Aorta (tissue), 5 donors: ENCODE results near the gene VAV2. TPM values are rescaled to one million over a fixed set of nuclear protein-coding genes. Genes with fewer than 3 reads are reported as not detected.

Experiments
- ATAC-seq: fragments of 200-7000 bp; cut with Tn5 transposase; one replicate; pipeline ENCODE4 v1.9.1; 2022; ENCODE audit warnings: moderate library complexity; ENCODE audit not compliant: low FRiP score
- DNase-seq, 2 donors: peaks; one replicate each; pipeline ENCODE4 v3.0.0-alpha.2; 2020
- H3K27ac ChIP-seq, 2 donors: one replicate each; pipeline ENCODE4 v1.5.1; 2013; ENCODE audit warnings: low read length in 2 of 2, mild to moderate bottlenecking in 2 of 2, moderate library complexity in 2 of 2, control low read depth in 1 of 2, inconsistent platforms in 1 of 2, low read depth in 1 of 2
- H3K27me3 ChIP-seq, 2 donors: one replicate each; pipeline ENCODE4 v1.6.1; 2013; ENCODE audit warnings: control low read depth in 1 of 2, low read length in 1 of 2, mild to moderate bottlenecking in 1 of 2, moderate library complexity in 1 of 2; ENCODE audit not compliant: insufficient read depth in 2 of 2, control insufficient read depth in 1 of 2
- H3K36me3 ChIP-seq, 2 donors: one replicate each; pipeline ENCODE4 v1.6.1; 2013; ENCODE audit warnings: control low read depth in 1 of 2, low read length in 1 of 2, mild to moderate bottlenecking in 1 of 2; ENCODE audit not compliant: insufficient read depth in 2 of 2, control insufficient read depth in 1 of 2
- H3K4me1 ChIP-seq, 2 donors: one replicate each; pipeline ENCODE4 v1.6.1; 2013; ENCODE audit warnings: low read length in 2 of 2, control low read depth in 1 of 2, mild to moderate bottlenecking in 1 of 2, moderate library complexity in 1 of 2; ENCODE audit not compliant: insufficient read depth in 2 of 2, control insufficient read depth in 1 of 2
- H3K4me3 ChIP-seq, 2 donors: one replicate each; pipeline ENCODE4 v1.5.1; 2013; ENCODE audit warnings: low read length in 2 of 2, control low read depth in 1 of 2, mild to moderate bottlenecking in 1 of 2
- H3K9me3 ChIP-seq: one replicate; pipeline ENCODE4 v1.6.1; 2013; ENCODE audit warnings: mild to moderate bottlenecking, low read length; ENCODE audit not compliant: control insufficient read depth
- WGBS, 2 donors: extraction: QIAGEN DNeasy Blood & Tissue Kit; methylation state at CpG; one replicate each; pipeline ENCODE4 v1.1.7; 2013; 5-methylcytosine and 5-hydroxymethylcytosine counted together
- intact Hi-C, 2 donors: fragments of 100-400 bp; cut with DNase I; formaldehyde crosslinking; loops; one replicate each; pipeline versions ENCODE4 v1.14.2 to v1.15.0; 2022
- polyA plus RNA-seq, 2 donors: library from polyadenylated mRNA; stranded (reverse); fragments of 200-250 nt; gene quantifications; one replicate each; pipeline ENCODE4 v1.2.3, GENCODE V29; 2013
- total RNA-seq, 2 donors: library from RNA; stranded (reverse); fragmentation: NEBNext Ultra II Directional; extraction: Animal tissue kit (Norgen Biotek cat#: 25700); gene quantifications; one replicate each; pipeline ENCODE4 v1.2.1, GENCODE V29; 2021
- donor health status: healthy with polysubstance abuse.
- donor health status: Bipolar disorder and iron deficiency.
- donor health status: DM: no; HTN: no; CAD: no.
- donor health status: DM: no; HTN: no; CAD: no.
- donor health status: DM: yes; HTN: yes; CAD: no.

Gene VAV2
- total and polyA plus RNA-seq, 4 donors: 9.0 to 25.4 (median 11.8) TPM

DNA sequence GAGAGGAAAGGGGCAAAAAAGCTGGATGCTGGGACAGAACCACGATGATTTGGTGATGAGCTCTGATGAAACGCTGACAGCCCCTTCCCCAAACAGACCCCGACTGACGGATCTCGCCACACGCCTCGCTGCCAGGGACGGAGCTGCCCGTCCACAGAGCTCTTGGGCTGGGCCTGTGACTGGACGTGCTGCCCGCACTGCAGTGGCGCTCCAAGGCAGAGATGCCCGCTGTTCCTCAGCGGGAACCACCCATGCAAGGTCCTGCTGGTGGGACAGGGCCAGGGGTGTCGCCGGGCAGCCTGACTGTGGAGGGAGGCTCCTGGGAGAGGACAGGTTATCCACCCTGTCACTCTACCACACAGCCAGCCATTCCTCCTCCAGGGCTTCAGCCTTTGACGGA is 187.9 kb downstream of the VAV2 start:
- no peaks in the 10 kb centered on the region for H3K27me3 ChIP-seq
- intact Hi-C loops: no loop called here
- H3K4me1 ChIP-seq: no peaks in the 10 kb centered on the region
- H3K4me3 ChIP-seq: no peak overlapping the region
- H3K36me3 ChIP-seq: no peaks in the 10 kb centered on the region
- ATAC-seq (no peak), DNase-seq (no peak)
- H3K9me3 ChIP-seq: no peaks in the 10 kb centered on the region
- no peak overlapping the region for H3K27ac ChIP-seq
- 92 to 95% methylated on average over 16 to 17 of the region's 17 CpGs for WGBS, 2 donors

GRCh38 chr9:133803745-133804144 is 188.4 kb downstream of the VAV2 start:
- no peaks in the 10 kb centered on the region for H3K27me3 ChIP-seq
- 93 to 94% methylated on average over 13 of the region's 13 CpGs for WGBS, 2 donors
- intact Hi-C loops: no loop called here

GRCh38 chr9:133803028-133803585 is 189.0 kb downstream of the VAV2 start:
- Histone ChIP-seq H3K9me3 (no peaks in the 10 kb centered on the region), H3K4me1 (no peaks in the 10 kb centered on the region), H3K27ac (no peak overlapping the region), H3K4me3 (no peak overlapping the region), H3K27me3 (no peaks in the 10 kb centered on the region), H3K36me3 (no peaks in the 10 kb centered on the region)
- no peak for ATAC-seq
- intact Hi-C loops: no loop called here
- WGBS, 2 donors: 72 to 75% methylated on average over 21 of the region's 21 CpGs
- DNase-seq: no peak

More at GRCh38 chr9:133803745-133804144, 188.4 kb downstream of the VAV2 start:
- no peaks in the 10 kb centered on the region for H3K36me3 ChIP-seq
- no peak overlapping the region for H3K4me3 ChIP-seq
- no peak overlapping the region for H3K27ac ChIP-seq
- no peak for ATAC-seq
- DNase-seq: no peak
- H3K9me3 ChIP-seq: no peaks in the 10 kb centered on the region
- no peaks in the 10 kb centered on the region for H3K4me1 ChIP-seq

GRCh38 chr9:133801739-133802138 is 190.4 kb downstream of the VAV2 start:
- WGBS, 2 donors: 91 to 94% methylated on average over 10 of the region's 10 CpGs
- Histone ChIP-seq H3K36me3 (no peaks in the 10 kb centered on the region), H3K27ac (no peak overlapping the region), H3K27me3 (no peaks in the 10 kb centered on the region), H3K9me3 (no peaks in the 10 kb centered on the region), H3K4me3 (no peak overlapping the region), H3K4me1 (no peaks in the 10 kb centered on the region)
- intact Hi-C loops: no loop called here
- DNase-seq: no peak
- no peak for ATAC-seq

- no peak for DNase-seq
- H3K9me3 ChIP-seq: no peaks in the 10 kb centered on the region
- no peaks in the 10 kb centered on the region for H3K27me3 ChIP-seq
- WGBS, 2 donors: 93 to 95% methylated on average over 13 of the region's 13 CpGs
- no peaks in the 10 kb centered on the region for H3K36me3 ChIP-seq
- H3K27ac ChIP-seq: no peak overlapping the region
- intact Hi-C loops: no loop called here
- no peak overlapping the region for H3K4me3 ChIP-seq
- ATAC-seq: no peak
- H3K4me1 ChIP-seq: no peaks in the 10 kb centered on the region
Measured at GRCh38 chr9:133800266-133800665, 191.9 kb downstream of the VAV2 start.

- Histone ChIP-seq H3K4me1 (no peaks in the 10 kb centered on the region), H3K4me3 (no peak overlapping the region), H3K27me3 (no peaks in the 10 kb centered on the region), H3K9me3 (no peaks in the 10 kb centered on the region), H3K36me3 (no peaks in the 10 kb centered on the region), H3K27ac (no peak overlapping the region)
- intact Hi-C loops: no loop called here
- DNase-seq (no peak), ATAC-seq (no peak)
- WGBS, 2 donors: 92 to 95% methylated on average over 17 of the region's 17 CpGs
Measured at GRCh38 chr9:133799716-133800115, 192.4 kb downstream of the VAV2 start.

DNA sequence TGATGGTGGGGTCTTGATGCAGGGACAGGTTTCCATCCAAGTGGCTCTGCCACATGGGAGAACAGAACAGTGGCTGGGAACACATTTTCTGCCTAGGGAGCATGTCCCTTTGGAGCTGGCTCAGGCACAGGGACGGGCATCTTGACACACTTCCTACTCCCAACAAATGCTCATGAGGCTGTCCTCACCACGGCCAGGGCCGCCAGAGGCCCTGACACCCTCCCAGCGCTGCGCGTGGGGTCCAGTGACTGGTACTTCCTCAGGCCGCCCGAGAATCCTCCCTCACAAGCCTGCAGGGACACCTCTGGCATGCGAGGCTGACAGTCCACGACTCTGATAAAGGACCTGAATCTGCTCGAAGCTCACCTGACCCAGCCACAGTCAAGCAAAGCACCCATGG is 193.0 kb downstream of the VAV2 start:
- intact Hi-C loops: no loop called here
- WGBS, 2 donors: 92 to 94% methylated on average over 11 of the region's 11 CpGs
- no peaks in the 10 kb centered on the region for H3K36me3 ChIP-seq

DNA sequence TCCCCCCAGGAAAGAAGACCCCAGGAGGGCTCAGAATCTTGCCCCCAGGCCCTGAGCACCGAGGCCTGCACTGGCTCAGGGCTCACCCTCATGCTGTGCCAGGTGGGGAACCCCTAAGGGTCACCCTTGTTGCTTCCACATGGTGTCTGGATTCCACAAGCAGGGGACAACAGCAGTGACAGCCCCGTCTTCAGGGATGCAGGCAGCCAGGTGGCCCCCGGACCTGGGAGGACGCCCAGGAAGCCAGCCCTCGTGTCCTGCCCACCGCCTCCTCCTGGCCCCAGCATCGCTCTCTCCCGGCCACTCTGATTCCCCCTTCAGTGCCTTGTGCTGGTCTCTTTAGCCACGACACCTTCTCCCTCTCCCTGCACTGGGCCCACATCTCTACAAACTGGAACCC is 194.0 kb downstream of the VAV2 start:
- H3K27me3 ChIP-seq: no peaks in the 10 kb centered on the region
- no peaks in the 10 kb centered on the region for H3K9me3 ChIP-seq
- H3K4me3 ChIP-seq: no peak overlapping the region
- H3K36me3 ChIP-seq: no peaks in the 10 kb centered on the region
- no peak for ATAC-seq
- no peak for DNase-seq
- intact Hi-C loops: no loop called here
- 90 to 95% methylated on average over 9 of the region's 9 CpGs for WGBS, 2 donors
- H3K4me1 ChIP-seq: no peaks in the 10 kb centered on the region
- H3K27ac ChIP-seq: no peak overlapping the region

More for the DNA sequence above, 193.0 kb downstream of the VAV2 start:
- Histone ChIP-seq H3K27ac (no peak overlapping the region), H3K9me3 (no peaks in the 10 kb centered on the region), H3K27me3 (no peaks in the 10 kb centered on the region), H3K4me3 (no peak overlapping the region), H3K4me1 (no peaks in the 10 kb centered on the region)
- ATAC-seq: no peak
- DNase-seq: no peak

- no peaks in the 10 kb centered on the region for H3K27me3 ChIP-seq
- H3K4me3 ChIP-seq: no peak overlapping the region
- 88 to 89% methylated on average over 22 of the region's 22 CpGs for WGBS, 2 donors
- H3K9me3 ChIP-seq: no peaks in the 10 kb centered on the region
- intact Hi-C loops: no loop called here
- DNase-seq (no peak), ATAC-seq (no peak)
- H3K27ac ChIP-seq: no peak overlapping the region
- no peaks in the 10 kb centered on the region for H3K4me1 ChIP-seq
- no peaks in the 10 kb centered on the region for H3K36me3 ChIP-seq
Measured at GRCh38 chr9:133797406-133798105, 194.6 kb downstream of the VAV2 start.
